Endothelial cell of umbilical vein (primary cell): ENCODE results near the gene STK32C. TPM values are rescaled to one million over a fixed set of nuclear protein-coding genes. Genes with fewer than 3 reads are reported as not detected.

Experiments
- BruUV-seq: library from RNA; stranded (reverse); fragments of 400-500 nt; replicated peaks from 2 replicates; lab custom pipeline; 2021; lab: Mats Ljungman, UMichigan
- CTCF ChIA-PET: fragments of 300-600, 350-600 bp; sonication (Branson Sonifier 250); formaldehyde crosslinking; loops from one replicate; lab custom pipeline; 2021; ENCODE audit warnings: antibody characterized with exemption, inconsistent platforms; lab: Charles Lee
- POLR2A ChIA-PET: fragments of 300-600, 350-600 bp; sonication (Branson Sonifier 250); formaldehyde crosslinking; loops from one replicate; lab custom pipeline; 2021; ENCODE audit warnings: antibody characterized with exemption, inconsistent platforms; lab: Charles Lee
- DNase-seq: peaks from one replicate; pipeline ENCODE4 v3.0.0-alpha.2; 2011; ENCODE audit warnings: low read depth, low spot score
- FAIRE-seq: peaks from 2 replicates; lab custom pipeline; 2011; peaks lifted over from hg19 to GRCh38; lab: Jason Lieb, UNC
- H2AFZ ChIP-seq: 2 replicates; pipeline ENCODE4 v1.6.0; 2012; ENCODE audit warnings: low read depth, low read length, control low read depth, inconsistent platforms
- H3K27ac ChIP-seq: 2 replicates; pipeline ENCODE4 v1.5.1; 2011; ENCODE audit warnings: low read depth, mild to moderate bottlenecking, control low read depth, low read length, moderate library complexity; ENCODE audit not compliant: insufficient read depth
- H3K27me3 ChIP-seq, 2 experiments: 2 replicates each; pipeline versions ENCODE4 v1.6.0 to v1.6.1; 2011; ENCODE audit warnings: low read length in 2 of 2, mixed read lengths in 1 of 2; ENCODE audit not compliant: control insufficient read depth in 2 of 2, insufficient read depth in 2 of 2
- H3K36me3 ChIP-seq, 2 experiments: 2 replicates in 1 of 2; 3 replicates in 1 of 2; pipeline ENCODE4 v1.5.1; 2011; ENCODE audit warnings: low read length in 2 of 2, mild to moderate bottlenecking in 1 of 2, moderate library complexity in 1 of 2; ENCODE audit not compliant: control insufficient read depth in 2 of 2, insufficient read depth in 2 of 2; ENCODE audit errors: extremely low read depth in 1 of 2
- H3K4me1 ChIP-seq: 3 replicates; pipeline ENCODE4 v1.5.1; 2011; ENCODE audit warnings: mild to moderate bottlenecking, low read length; ENCODE audit not compliant: control insufficient read depth, insufficient read depth; ENCODE audit errors: extremely low read depth
- H3K4me2 ChIP-seq: 2 replicates; pipeline ENCODE4 v1.6.1; 2011; ENCODE audit warnings: low read length, control low read depth, mixed read lengths; ENCODE audit not compliant: insufficient read depth
- H3K4me3 ChIP-seq, 3 experiments: fragments of 200-600 bp in 1 of 3; sonication (generic), shearing (Covaris generic) in 1 of 3; replicated peaks in 1 of 3; 2 replicates each; pipeline ENCODE4 v1.5.1; 2011 to 2016; ENCODE audit warnings: control low read depth in 3 of 3, low read length in 3 of 3, mild to moderate bottlenecking in 2 of 3, inconsistent platforms in 1 of 3, low read depth in 1 of 3, moderate library complexity in 1 of 3; ENCODE audit not compliant: insufficient read depth in 1 of 3
- H3K79me2 ChIP-seq: 2 replicates; pipeline ENCODE4 v1.6.0; 2012; ENCODE audit warnings: low read length, inconsistent platforms; ENCODE audit not compliant: control insufficient read depth, insufficient read depth
- H3K9ac ChIP-seq: replicated peaks from 2 replicates; pipeline ENCODE3; 2011; ENCODE audit warnings: low read length, control low read depth; ENCODE audit not compliant: insufficient read depth; ENCODE audit errors: extremely low read depth
- H3K9me1 ChIP-seq: replicated peaks from 3 replicates; pipeline ENCODE4 v1.6.0; 2011; ENCODE audit warnings: mild to moderate bottlenecking, low read length; ENCODE audit not compliant: control insufficient read depth, insufficient read depth; ENCODE audit errors: extremely low read depth
- H3K9me3 ChIP-seq: replicated peaks from 2 replicates; pipeline ENCODE4 v1.5.1; 2012; ENCODE audit warnings: low read length, inconsistent platforms; ENCODE audit not compliant: control insufficient read depth, insufficient read depth
- H4K20me1 ChIP-seq: replicated peaks from 2 replicates; pipeline ENCODE3; 2011; ENCODE audit warnings: mild to moderate bottlenecking, low read length; ENCODE audit not compliant: control insufficient read depth, insufficient read depth; ENCODE audit errors: extremely low read depth
- EZH2 ChIP-seq: IDR thresholded peaks from 2 replicates; pipeline ENCODE4 v1.6.1; 2012; ENCODE audit warnings: borderline replicate concordance, low read depth, mild to moderate bottlenecking, moderate library complexity, low read length, inconsistent platforms; ENCODE audit not compliant: severe bottlenecking
- FOS ChIP-seq: IDR thresholded peaks from 2 replicates; pipeline ENCODE4 v1.6.1; 2011; ENCODE audit warnings: mild to moderate bottlenecking, low read length, moderate library complexity, borderline replicate concordance; ENCODE audit not compliant: insufficient read depth
- GATA2 ChIP-seq: IDR thresholded peaks from 2 replicates; pipeline ENCODE4 v1.7.0; 2011; ENCODE audit warnings: low read depth, mild to moderate bottlenecking, moderate library complexity, mixed read lengths, low read length; ENCODE audit not compliant: insufficient read length, insufficient read depth
- JUN ChIP-seq: IDR thresholded peaks from 2 replicates; pipeline ENCODE4 v1.6.1; 2011; ENCODE audit warnings: borderline replicate concordance, low read depth; ENCODE audit not compliant: insufficient read length, insufficient read depth
- MAX ChIP-seq: IDR thresholded peaks from 2 replicates; pipeline ENCODE4 v1.6.1; 2011; ENCODE audit not compliant: insufficient read depth, insufficient read length
- POLR2A ChIP-seq: IDR thresholded peaks from 2 replicates; pipeline ENCODE4 v1.6.1; 2012; ENCODE audit warnings: low read depth, mild to moderate bottlenecking, control low read depth, low read length
- POLR2AphosphoS5 ChIP-seq: IDR thresholded peaks from 2 replicates; pipeline ENCODE4 v1.6.1; 2012; ENCODE audit warnings: low read depth, mild to moderate bottlenecking, control low read depth, low read length, moderate library complexity; ENCODE audit not compliant: insufficient read depth
- dilution Hi-C: fragments of 300-500 bp; cut with MboI; formaldehyde crosslinking; loops from one replicate; pipeline ENCODE4 v1.15.0; 2019; ENCODE audit warnings: low sequenced_read_pairs; ENCODE audit not compliant: extremely low pct_ligation_motif_present
- intact Hi-C: fragments of 100-400 bp; cut with micrococcal nuclease; formaldehyde crosslinking; loops from one replicate; pipeline ENCODE4 v1.10.0; 2022
- polyA plus RNA-seq, 4 experiments: library from polyadenylated mRNA; depleted of rRNA in 3 of 4; stranded (reverse) in 3 of 4; unstranded in 1 of 4; fragments of >200 nt; gene quantifications; 2 replicates each; pipeline versions ENCODE4 v1.2.1 to v1.2.3, GENCODE V29; 2011 to 2012; ENCODE audit warnings: missing spikeins in 1 of 4
- total RNA-seq: library from RNA; stranded (reverse); gene quantifications from 2 replicates; pipeline ENCODE4 v1.2.3, GENCODE V29; 2021

The STK32C gene
- total and polyA plus RNA-seq, 2 donors (not counting 3 experiments of a cell fraction or from before 2014, with no cell fraction given), result 5.4 to 14.1 TPM

- Histone ChIP-seq H3K4me3 (peak overlapping the region; percentile 13 to 71 (median 60)), H3K9ac (peak overlapping the region; percentile 2), H4K20me1 (no peaks in the 10 kb centered on the region), H3K27me3 (no peaks in the 10 kb centered on the region), H3K79me2 (peaks cover 42% of the 10 kb centered on the region), H3K9me3 (no peaks in the 10 kb centered on the region), H3K36me3 (no peaks in the 10 kb centered on the region), H3K4me1 (peaks cover 20% of the 10 kb centered on the region), H3K9me1 (no peaks in the 10 kb centered on the region), H3K4me2 (peak overlapping the region; percentile 91), H2AFZ (no peak overlapping the region), H3K27ac (peak overlapping the region; percentile 40)
- no TSS peak for BruUV-seq
- ChIA-PET POLR2A (no interaction called here), CTCF (interaction anchor here (1.0 to 1.2 kb wide), 3 partner anchors 23 to 111 kb away, joined by 3 read pairs; no protein-coding TSS in a partner anchor)
- no peak for FAIRE-seq
- dilution Hi-C loops (no loop called here), intact Hi-C loops (loop anchor here (1.0 kb wide), 2 partner anchors 22 to 430 kb away; no protein-coding TSS in a partner anchor)
- DNase-seq, result no peak
- TF ChIP-seq GATA2 (no peak), FOS (no peak), POLR2A (no peak), JUN (no peak), EZH2 (no peak), POLR2AphosphoS5 (no peak), MAX (no peak)
These were observed 22.7 kb upstream of the STK32C start for GRCh38 chr10:132330486-132330833.
